Uterus (tissue), 4 donors: ENCODE measurements around the gene B9D2. TPM values are rescaled to one million over a fixed set of nuclear protein-coding genes. Genes with fewer than 3 reads are reported as not detected.
A peak's percentile ranks its signal among the peaks of the same experiment; 100 is the strongest.

Source experiments
- DNase-seq, 2 donors: peaks; one replicate each; pipeline ENCODE4 v3.0.0-alpha.2; 2019 to 2020
- H3K27ac ChIP-seq, 2 donors: fragments of 200-600 bp; sonication (generic); 1 replicate in 1 of 2; 2 replicates in 1 of 2; pipeline ENCODE4 v1.5.1; 2016 to 2018
- H3K27me3 ChIP-seq, 2 donors: fragments of 200-600 bp; sonication (generic); one replicate each; pipeline ENCODE4 v1.5.1; 2018 to 2019; ENCODE audit warnings: control low read depth in 1 of 2
- H3K36me3 ChIP-seq, 2 donors: fragments of 200-600 bp; sonication (generic); one replicate each; pipeline ENCODE4 v1.5.1; 2019; ENCODE audit warnings: control low read depth in 1 of 2
- H3K4me1 ChIP-seq, 2 donors: fragments of 200-600 bp; sonication (generic); one replicate each; pipeline ENCODE4 v1.5.1; 2018 to 2019; ENCODE audit warnings: control low read depth in 1 of 2
- H3K4me3 ChIP-seq, 2 donors: fragments of 200-600 bp; sonication (generic); 1 replicate in 1 of 2; 2 replicates in 1 of 2; pipeline ENCODE4 v1.5.1; 2018 to 2019; ENCODE audit warnings: mild to moderate bottlenecking in 1 of 2
- H3K9me3 ChIP-seq, 2 donors: fragments of 200-600 bp; sonication (generic); one replicate each; pipeline ENCODE4 v1.5.1; 2019; ENCODE audit warnings: control low read depth in 1 of 2
- POLR2A ChIP-seq, 2 donors: fragments of 450-650 bp; IDR thresholded peaks; one replicate each; pipeline ENCODE4 v1.6.1; 2016; ENCODE audit warnings: antibody characterized with exemption in 2 of 2, mild to moderate bottlenecking in 1 of 2, moderate library complexity in 1 of 2
- intact Hi-C: fragments of 100-400 bp; cut with DNase I; formaldehyde crosslinking; loops from one replicate; pipeline ENCODE4 v1.15.1; 2023; ENCODE audit warnings: low total_unique reads
- total RNA-seq, 4 donors: library from RNA; depleted of rRNA in 3 of 4; stranded (reverse); fragments of >200 nt in 3 of 4; gene quantifications; one replicate each; pipeline versions ENCODE4 v1.1.0 to v1.2.4, GENCODE V29; 2014 to 2023
- TF ChIP-seq, protein P1 (sequence below), 4 experiments: fragments of 200-600 bp in 2 of 4; fragments of 450-650 bp in 2 of 4; sonication (generic) in 2 of 4; IDR thresholded peaks; one replicate each; pipeline ENCODE4 v1.5.1; 2016 to 2019; ENCODE audit warnings: antibody characterized with exemption in 4 of 4, mild to moderate bottlenecking in 2 of 4, moderate library complexity in 1 of 4
- donor health status: DM: yes; HTN: yes; CAD: no.

Gene B9D2
- total RNA-seq, 4 donors from 2014 or later, result 0.29 to 6.2 (median 3.5) TPM; not detected in 1

GRCh38 chr19:41399091-41399490 is 35.1 kb upstream of the B9D2 start:
- TF ChIP-seq, protein P1, sequence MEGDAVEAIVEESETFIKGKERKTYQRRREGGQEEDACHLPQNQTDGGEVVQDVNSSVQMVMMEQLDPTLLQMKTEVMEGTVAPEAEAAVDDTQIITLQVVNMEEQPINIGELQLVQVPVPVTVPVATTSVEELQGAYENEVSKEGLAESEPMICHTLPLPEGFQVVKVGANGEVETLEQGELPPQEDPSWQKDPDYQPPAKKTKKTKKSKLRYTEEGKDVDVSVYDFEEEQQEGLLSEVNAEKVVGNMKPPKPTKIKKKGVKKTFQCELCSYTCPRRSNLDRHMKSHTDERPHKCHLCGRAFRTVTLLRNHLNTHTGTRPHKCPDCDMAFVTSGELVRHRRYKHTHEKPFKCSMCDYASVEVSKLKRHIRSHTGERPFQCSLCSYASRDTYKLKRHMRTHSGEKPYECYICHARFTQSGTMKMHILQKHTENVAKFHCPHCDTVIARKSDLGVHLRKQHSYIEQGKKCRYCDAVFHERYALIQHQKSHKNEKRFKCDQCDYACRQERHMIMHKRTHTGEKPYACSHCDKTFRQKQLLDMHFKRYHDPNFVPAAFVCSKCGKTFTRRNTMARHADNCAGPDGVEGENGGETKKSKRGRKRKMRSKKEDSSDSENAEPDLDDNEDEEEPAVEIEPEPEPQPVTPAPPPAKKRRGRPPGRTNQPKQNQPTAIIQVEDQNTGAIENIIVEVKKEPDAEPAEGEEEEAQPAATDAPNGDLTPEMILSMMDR (IDR thresholded peaks at IDR 0.05), result no peak
- no peak for TF ChIP-seq POLR2A (IDR thresholded peaks at IDR 0.05)
- no peak overlapping the region for H3K4me3 ChIP-seq
- no peaks in the 10 kb centered on the region for H3K36me3 ChIP-seq
- intact Hi-C loops, result no loop called here
- H3K27ac ChIP-seq, result no peak overlapping the region
- peaks cover 0 to 6% of the 10 kb centered on the region in 2 donors for H3K4me1 ChIP-seq
- no peaks in the 10 kb centered on the region for H3K27me3 ChIP-seq
- DNase-seq, result no peak
- no peaks in the 10 kb centered on the region for H3K9me3 ChIP-seq

DNA sequence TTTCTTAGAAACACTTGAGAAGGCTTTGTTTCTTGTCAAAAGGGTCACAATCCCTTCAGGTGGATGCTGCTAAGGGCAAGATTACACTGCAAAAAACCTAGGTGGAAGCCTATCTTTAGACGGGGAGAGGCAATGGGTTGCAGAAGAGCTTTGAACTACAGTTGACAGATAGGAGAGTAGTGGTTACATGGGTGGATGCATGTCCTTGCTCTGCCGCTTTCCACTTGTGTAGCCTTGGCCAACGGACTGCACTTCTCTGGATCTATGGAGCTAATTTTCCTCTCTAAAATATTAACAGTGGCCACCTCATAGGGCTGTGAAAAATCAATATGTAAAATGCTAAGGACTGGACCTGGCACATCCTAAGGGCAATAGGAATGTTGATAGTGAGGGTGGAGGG is 34.6 kb upstream of the B9D2 start:
- Histone ChIP-seq H3K4me1 (peaks cover 0 to 6% of the 10 kb centered on the region in 2 donors), H3K27me3 (no peaks in the 10 kb centered on the region), H3K27ac (peak overlapping the region in 1 of 2 donors; percentile 12), H3K36me3 (no peaks in the 10 kb centered on the region), H3K4me3 (peak overlapping the region; percentile 89 to 98), H3K9me3 (no peaks in the 10 kb centered on the region)
- intact Hi-C loops, result no loop called here
- TF ChIP-seq POLR2A (IDR thresholded peaks at IDR 0.05), result no peak
- TF ChIP-seq, protein P1 (IDR thresholded peaks at IDR 0.05), result no peak
- DNase-seq, result no peak

GRCh38 chr19:41398050-41398418 is 34.1 kb upstream of the B9D2 start:
- peak overlapping the region; percentile 86 to 96 for H3K27ac ChIP-seq
- H3K36me3 ChIP-seq, result no peaks in the 10 kb centered on the region
- no peak for DNase-seq
- no peaks in the 10 kb centered on the region for H3K9me3 ChIP-seq
- intact Hi-C loops, result no loop called here
- peaks cover 0 to 6% of the 10 kb centered on the region in 2 donors for H3K4me1 ChIP-seq
- TF ChIP-seq, protein P1 (IDR thresholded peaks at IDR 0.05), result no peak
- no peak for TF ChIP-seq POLR2A (IDR thresholded peaks at IDR 0.05)
- H3K27me3 ChIP-seq, result no peaks in the 10 kb centered on the region
- peak overlapping the region; percentile 89 to 98 for H3K4me3 ChIP-seq

GRCh38 chr19:41397086-41398049 is 33.4 kb upstream of the B9D2 start, which contains the start of the genes BCKDHA and EXOSC5:
BCKDHA (plus strand) TSS chr19:41397818; CDS start chr19:41397828, 10 bp downstream.
EXOSC5 (minus strand) TSS chr19:41397359; CDS start chr19:41397328, 31 bp downstream.
- intact Hi-C loops, result no loop called here
- TF ChIP-seq POLR2A (IDR thresholded peaks at IDR 0.05), result peak in 1 of 2 donors; percentile 15
- TF ChIP-seq, protein P1 (IDR thresholded peaks at IDR 0.05), result peak in 3 of 4 experiments; percentile 8 to 27 (median 26)

DNA sequence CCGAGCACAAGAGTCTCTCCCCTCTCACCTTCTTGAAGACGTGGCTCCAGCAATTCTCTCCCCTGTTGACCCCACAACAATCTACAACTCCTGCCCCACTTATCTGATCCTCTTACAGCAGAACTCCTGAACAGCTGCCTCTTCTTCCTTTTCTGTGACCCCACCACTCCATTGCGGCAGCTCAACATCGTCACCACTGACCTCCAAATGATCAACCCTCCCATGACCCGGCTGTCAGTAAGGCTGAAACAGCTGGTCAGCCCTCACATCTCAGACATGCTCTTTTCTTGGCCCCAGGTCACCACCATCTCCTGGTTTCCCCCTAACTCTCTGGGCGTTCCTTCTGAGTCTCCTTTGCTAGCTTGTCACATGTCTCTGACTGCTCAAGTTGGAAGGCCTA is 31.4 kb upstream of the B9D2 start:
- no peaks in the 10 kb centered on the region for H3K9me3 ChIP-seq
- peaks cover 0 to 6% of the 10 kb centered on the region in 2 donors for H3K4me1 ChIP-seq
- intact Hi-C loops, result no loop called here
- DNase-seq, result no peak
- H3K27me3 ChIP-seq, result no peaks in the 10 kb centered on the region
- H3K27ac ChIP-seq, result no peak overlapping the region
- H3K36me3 ChIP-seq, result no peaks in the 10 kb centered on the region
- no peak overlapping the region for H3K4me3 ChIP-seq
- TF ChIP-seq, protein P1 (IDR thresholded peaks at IDR 0.05), result no peak
- no peak for TF ChIP-seq POLR2A (IDR thresholded peaks at IDR 0.05)

More at GRCh38 chr19:41397086-41398049, 33.4 kb upstream of the B9D2 start, which contains the start of the genes BCKDHA and EXOSC5:
- peak within 1 kb of the TSS; percentile 89 to 98 for H3K4me3 ChIP-seq
- H3K9me3 ChIP-seq, result no peaks in the 10 kb centered on the region
- no peaks in the 10 kb centered on the region for H3K27me3 ChIP-seq
- H3K4me1 ChIP-seq, result peaks cover 0 to 6% of the 10 kb centered on the region in 2 donors
- DNase-seq, result peak; percentile 99 to 100
- H3K27ac ChIP-seq, result peak within 1 kb of the TSS; percentile 86 to 96
- H3K36me3 ChIP-seq, result no peaks in the 10 kb centered on the region
